HG03175 (cell line): ENCODE data around the gene RSPO3.
"Not testable (repeated sequence)": the region's sequence is repeated elsewhere in the genome, so short reads cannot be mapped to it uniquely, and the experiment has no call there.

Source experiments
- ATAC-seq: cut with Tn5 transposase; IDR thresholded peaks from one replicate; pipeline ENCODE4 v1.9.1; 2021; ENCODE audit warnings: mild to moderate bottlenecking, moderate library complexity; ENCODE audit not compliant: unreplicated experiment

Gene RSPO3, protein sequence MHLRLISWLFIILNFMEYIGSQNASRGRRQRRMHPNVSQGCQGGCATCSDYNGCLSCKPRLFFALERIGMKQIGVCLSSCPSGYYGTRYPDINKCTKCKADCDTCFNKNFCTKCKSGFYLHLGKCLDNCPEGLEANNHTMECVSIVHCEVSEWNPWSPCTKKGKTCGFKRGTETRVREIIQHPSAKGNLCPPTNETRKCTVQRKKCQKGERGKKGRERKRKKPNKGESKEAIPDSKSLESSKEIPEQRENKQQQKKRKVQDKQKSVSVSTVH

DNA sequence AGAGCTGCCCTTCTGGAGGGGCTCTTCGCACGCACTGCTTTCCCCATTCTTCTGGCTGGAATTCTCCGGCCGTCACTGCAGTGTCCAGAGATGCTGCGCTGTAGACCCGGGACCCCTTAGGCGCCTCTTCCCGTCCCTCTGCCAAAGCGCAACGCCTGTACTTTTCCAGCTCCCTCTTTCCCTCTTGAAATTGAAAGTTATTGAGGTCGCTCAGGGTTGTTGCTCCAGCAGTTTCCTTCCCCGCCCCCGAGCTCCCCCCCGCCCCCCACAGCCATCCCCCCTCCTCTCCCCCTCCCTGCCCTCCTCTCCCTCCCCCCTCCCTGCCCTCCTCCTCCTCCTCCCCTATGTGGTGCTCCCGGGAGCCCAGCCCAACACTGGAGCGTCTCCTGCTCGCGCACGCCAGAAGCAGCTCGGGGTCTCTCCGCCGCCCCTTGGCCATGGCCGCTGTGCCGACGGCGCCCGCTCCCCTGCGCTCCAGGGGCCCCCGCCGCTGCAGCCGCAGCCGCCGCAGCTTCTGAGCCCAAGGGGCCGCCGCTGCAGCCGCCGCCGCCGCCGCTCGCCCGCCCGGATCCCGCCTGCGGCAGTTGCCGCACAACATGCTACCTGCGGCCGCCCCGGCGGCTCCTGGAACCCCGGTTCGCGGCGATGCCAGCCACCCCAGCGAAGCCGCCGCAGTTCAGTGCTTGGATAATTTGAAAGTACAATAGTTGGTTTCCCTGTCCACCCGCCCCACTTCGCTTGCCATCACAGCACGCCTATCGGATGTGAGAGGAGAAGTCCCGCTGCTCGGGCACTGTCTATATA is at the start of gene RSPO3:
Gene RSPO3, plus strand, starts transcription at position 374 of the 804 bp plus-strand sequence. CDS start 522 bp downstream, outside the sequence.
- ATAC-seq: peak; percentile 29

DNA sequence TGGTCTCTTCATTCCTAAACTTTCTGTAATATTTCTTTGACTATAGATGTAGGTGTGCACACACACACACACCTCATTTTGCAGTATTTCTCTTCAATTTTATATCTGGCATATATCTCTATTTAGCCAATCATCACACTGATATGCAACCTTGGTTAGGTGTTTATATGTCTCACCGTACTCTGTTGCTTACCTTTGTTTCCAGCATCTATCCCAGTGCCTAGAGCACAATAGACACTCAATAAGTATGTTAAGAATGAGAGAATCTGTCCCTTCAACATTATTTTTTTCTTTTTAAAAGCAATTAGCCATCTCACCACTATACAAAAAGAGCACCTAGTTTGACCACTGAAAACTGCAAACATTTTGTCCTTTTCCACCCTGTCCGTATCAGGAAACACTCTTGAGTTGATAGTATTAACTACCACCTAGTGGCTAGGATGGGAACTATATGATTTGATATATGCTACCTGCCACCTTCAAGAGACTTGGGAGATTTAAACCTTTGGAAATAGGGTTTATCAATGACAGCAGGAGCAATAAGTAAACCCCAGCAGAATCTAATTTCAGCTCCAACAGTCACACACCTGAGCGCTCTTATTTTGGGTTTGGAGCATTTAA is 48.7 kb upstream of the RSPO3 start:
- ATAC-seq: peak; percentile 48

DNA sequence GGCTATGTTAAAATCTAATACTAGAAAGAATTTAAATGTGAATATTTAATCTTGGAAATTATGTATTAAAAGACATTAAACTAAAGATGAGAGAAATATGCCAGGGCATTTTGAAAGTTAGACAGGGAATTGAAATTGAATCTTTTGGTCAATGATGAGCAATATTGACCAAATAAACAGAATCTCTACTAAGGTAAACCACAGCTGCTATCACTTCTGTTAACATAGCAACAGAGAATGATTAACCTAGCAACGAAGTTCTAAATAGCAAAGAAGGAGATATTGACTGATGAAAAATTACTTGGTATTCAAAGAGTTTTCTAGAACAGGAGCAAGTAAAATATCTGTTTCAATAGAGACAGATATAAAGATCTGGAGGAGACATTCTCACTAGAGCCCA is 45.2 kb upstream of the RSPO3 start:
- peak; percentile 85 for ATAC-seq

DNA sequence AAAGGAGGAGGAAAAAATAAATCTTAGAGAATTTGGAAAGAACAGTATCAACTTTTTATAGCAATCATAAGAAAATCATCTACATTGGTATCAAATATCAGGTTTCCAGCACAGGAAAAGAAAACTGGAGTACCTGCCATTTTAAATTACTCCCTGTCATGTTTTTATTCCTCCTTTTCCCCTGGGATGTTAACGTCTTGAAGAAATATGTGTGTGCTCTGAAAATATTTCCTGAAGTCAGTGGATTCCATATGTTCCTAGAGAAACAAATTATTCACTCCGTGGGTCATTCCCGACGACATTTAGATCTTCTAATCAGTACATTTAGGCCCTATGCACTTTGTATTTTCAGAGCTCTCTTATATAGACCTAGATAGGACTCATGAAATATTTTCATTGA is 42.0 kb upstream of the RSPO3 start:
- ATAC-seq: no peak

DNA sequence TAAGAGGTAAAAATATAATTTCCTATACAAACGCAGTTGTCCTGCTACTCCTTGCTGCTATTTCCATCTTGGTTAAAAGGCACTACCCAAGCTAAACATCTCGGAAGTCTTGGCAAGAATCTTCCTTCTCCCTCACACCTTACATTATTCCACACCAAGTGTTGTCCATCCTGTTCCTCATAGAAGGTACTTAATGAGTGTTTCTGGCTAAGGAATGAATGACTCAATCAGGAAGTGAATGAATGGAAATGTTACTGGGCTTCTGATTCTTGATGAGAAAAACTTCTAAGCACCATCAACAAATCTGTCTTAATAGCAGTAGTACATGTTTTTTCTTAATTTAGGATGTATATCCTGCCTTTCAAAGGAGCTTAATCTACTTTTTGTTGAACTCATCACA is 40.6 kb upstream of the RSPO3 start:
- no peak for ATAC-seq

DNA sequence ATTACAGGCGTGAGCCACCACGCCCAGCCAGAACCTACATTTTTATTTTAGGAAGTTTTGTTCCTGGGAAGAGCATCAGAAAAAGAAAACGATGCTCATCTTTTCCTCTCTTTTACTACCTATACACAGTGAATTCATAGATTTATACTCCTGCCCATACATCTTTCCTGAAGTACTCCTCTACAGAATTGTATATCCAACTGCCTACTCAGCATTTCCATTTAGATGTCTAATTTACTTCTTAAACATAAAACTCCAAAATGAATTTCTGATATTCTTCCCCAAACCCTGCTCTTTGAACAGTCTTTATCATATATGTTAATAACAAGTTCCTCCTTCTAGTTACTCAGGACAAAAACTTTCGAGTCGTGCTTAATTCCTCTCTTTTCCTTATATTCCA is 39.8 kb upstream of the RSPO3 start:
- no peak for ATAC-seq

DNA sequence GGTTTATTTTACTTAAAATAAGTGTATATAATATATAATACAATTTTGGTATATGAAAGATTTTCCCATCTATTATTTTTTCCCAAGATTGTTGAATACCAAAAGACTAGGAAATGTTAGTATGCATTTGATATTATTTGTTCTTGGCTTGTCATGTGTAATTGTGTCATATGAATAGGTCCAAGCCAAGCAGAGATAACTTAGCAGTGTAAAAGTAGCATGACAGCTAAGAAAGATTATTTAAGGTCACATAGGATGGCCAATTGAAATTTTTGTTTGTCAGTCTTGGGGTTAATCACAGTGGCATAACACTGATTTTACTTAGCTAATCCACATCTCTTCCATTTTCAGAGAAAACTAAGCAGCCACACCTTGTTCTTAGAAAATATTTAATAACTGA is 38.8 kb upstream of the RSPO3 start:
- no peak for ATAC-seq

DNA sequence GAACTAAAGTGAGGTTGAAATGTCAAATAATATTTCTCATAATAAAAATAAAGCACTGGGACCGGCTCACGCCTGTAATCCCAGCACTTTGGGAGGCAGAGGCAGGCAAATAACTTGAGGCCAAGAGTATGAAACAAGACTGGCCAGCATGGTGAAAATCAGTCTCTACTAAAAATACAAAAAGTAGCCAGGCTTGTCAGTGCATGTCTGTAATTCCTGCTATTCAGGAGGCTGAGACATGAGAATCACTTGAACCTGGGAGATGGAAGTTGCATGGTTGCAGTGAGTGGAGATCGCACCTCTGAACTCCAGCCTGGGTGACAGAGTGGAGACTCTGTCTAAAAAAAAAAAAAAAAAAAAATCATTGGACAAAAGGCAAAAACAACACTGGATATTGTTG is 38.4 kb upstream of the RSPO3 start:
- no peak for ATAC-seq

DNA sequence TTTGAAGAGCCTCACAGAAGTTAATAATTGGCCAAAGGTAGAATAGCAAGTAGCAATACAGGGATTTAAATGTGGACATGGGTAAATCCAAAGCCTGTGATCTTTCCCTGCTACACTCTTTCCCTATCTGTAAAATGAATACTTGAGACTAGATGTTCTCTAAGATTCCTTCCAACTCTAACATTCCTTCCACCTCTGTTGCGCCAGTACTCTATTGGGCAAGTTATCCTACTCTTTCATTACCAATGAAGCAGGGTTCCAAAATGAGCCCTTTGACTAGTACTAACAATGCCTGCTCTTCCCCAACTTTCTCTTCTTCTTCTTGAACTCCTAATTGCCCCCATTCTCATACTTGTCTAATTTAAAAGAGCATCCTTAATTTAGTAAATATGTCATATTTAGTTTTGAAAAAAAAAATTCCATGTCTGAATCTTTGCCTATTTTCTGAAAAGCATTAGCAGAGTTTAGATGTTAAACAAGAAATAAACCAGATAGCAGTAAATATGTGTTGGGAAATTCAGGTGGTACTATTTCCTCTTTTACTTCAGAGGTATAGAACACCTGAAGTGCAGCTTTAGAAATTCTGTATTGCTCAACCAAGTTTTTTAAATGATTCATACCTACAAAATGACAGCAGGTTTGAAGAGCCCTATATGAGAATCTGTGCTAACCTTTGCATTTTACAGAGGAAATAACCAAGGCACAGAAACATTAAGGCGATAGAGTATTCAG is 35.1 kb upstream of the RSPO3 start:
- no peak for ATAC-seq

DNA sequence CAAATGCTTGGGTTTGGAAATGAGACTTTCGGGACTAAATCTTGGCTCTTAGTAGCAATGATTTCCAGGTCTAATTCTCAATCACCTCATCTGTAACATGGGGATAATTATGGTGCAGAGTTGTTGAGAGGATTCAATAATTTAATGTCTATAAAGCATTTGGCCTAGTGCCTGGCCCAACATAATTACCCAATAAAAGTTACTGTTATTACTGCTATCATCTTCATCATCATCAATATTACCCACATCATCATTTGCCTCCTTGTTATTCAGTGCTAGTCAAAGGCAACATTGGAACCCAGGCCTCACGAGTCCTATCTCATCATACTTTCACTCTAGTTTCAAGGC is 34.5 kb upstream of the RSPO3 start:
- ATAC-seq: no peak

DNA sequence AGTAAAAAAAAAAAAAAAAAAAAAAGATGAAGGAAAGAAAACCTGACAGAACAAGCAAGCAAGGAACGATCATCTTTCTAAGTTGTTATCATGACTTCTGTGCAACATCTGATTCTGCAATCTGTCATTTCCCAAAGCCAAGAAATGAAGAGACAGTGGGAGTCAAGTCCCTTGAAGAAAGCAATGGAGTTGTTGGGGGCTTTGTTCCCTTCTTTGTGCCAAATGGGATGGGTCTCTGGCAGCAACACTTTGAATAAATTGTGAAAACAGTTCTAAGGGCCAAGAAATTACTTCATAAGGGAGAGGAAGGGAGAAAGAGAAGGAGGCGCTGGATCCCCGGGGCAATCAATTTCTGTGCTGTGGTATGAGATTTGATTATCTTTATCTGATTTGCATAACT is 33.3 kb upstream of the RSPO3 start:
- ATAC-seq: no peak

DNA sequence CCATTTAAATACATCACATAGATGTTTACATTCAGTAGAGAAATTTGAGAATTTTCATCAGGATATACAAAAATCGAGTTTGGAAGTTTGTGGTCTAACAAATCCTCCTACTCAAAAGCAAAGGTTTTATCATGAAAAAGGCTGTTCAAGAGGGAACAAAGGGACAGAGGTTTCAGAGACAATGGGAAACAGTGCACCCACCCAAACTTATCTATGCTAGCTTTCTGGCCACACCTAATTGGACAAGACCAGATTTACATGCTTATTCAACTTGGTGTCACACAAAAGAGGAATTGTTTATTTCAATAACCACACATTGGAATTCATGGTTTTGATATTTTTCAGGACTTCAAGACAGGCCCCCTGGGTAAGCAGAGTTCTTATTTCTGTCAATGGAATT is 28.4 kb upstream of the RSPO3 start:
- no peak for ATAC-seq

DNA sequence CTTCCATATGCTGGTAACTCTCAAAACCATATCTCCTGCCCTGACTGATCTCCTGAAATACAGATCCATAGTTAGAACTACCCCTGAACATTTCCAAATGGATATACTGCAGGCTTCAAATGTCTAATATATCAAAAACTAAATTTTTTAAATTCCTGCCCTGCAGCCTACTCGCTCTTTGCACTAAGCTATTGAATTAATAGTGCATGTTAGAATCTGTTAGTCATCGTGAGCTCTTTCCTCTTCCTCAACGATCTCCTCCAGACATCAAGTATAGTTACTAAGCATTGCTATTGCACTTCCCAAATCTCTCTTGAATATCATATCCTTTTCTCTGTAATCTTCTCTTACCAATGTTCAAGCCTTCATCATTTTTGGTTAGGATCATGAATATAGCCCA is 26.0 kb upstream of the RSPO3 start:
- ATAC-seq: no peak

DNA sequence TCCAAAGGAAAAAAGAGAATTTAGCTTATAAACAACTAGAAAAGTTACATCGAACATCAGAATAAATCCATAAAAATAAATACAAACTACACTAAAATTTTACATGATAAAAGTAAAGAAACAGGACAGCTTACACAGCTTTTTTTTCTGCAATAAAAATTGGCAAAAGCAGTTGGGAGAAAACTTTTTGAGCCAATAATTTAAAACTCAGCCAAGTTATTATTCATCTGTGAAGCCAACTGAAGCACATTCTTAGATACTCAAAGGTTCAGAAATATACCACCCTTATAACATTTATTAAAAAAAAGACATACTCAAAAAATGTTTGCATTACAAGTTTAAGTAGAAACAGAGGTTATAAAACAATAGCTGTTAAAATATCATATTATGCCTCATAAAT is 23.7 kb upstream of the RSPO3 start:
- ATAC-seq: no peak

DNA sequence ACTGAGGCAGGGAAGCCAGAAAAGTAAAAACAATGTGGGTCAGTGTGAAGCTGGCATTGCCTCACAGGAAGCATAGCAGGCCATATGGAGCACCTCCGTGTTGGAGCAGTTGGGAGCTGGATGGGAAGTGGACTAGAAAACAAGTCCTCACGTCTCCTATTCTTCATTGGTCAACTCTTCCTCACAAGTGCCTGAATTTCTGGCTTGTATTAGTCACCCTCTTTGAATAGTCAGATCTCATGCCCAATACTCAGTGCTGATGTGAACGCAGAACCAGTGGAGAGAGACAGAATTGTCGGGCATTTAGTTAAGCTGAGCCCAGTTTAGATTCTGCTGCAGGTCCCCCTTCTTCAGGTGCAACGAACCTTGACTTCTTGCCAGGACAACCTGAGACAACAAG is 22.3 kb upstream of the RSPO3 start:
- ATAC-seq: no peak

DNA sequence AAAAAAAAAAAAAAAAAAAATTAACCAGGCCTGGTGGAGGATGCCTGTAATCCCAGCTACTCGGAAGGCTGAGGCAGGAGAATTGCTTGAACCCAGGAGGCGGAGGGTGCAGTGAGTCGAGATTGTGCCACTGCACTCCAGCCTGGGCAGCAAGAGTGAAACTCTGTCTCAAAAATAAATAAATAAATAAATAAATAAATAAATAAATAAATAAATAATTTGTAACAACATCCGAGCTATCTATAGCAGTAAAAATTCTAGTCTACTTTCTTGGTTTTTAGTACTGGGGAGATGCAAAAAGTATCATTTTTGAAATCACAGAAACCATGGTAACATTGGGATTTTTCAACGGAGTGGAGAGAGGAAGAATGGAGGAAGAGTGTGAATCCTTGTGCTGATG is 21.0 kb upstream of the RSPO3 start:
- not testable (repeated sequence) for ATAC-seq

DNA sequence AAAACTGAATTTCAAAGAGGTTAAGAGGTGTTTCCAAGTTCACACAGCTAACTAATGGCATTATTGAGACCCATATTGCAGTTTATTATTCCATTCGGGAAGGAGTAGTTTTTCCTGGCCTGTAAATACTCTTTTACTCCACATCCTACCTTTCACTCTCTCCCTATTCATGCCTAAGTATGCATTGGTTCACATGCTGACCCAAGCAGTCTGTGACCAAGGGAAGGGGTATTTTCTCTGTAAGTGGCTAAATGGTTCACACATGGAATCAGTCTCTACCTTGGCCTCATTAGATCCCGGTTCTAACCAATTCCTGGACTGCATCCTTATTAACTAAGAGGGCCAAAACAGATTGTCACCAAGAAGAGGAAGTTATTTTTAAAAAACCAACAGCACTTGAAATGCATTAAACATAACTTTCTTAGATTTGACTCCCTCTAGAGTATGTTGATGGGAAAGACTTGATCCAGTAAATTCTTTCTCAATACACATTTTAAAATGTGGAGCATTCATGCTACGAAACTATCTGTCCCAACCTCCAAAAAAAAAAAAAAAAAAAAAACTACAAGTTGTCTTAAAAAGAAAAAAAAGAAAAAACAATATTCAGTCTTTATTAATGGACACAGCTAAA is 17.8 kb upstream of the RSPO3 start:
- ATAC-seq: no peak

DNA sequence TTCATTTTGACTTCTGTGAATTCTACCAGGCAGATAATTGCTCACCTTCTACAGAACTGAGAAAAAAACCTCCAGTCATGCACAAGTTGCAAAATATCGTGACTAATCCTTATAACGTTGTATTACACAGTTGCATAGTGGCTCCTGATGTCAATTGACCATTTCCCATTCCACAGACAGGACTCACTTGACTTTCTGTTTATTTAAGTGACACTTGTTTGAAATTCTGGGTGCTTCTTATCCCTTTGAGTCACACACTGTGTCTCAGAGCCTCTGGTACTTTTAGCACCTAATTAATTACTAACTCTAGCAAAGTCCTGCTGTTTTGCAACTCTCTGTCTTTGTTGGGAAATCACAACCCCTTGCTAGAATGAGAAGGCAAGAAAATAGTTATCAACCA is 16.2 kb upstream of the RSPO3 start:
- ATAC-seq: no peak

DNA sequence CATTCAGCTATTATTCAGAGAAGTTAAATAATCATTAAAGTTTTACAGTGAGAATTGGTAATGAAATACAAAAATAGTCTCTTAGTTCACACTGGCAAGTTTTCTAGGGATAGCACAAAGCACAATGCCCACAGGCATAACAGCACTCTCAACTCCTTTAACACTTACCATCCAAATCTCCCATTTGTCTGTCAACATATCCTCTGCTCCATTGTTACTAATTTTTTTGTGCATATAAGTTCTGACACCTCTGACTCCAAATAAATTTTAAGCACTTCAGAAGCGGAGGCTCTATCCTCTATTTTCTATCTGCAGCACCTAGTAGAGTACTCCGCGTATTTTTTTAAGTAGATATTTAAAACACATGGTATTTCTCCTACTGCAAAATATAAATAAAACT is 15.6 kb upstream of the RSPO3 start:
- ATAC-seq: no peak

DNA sequence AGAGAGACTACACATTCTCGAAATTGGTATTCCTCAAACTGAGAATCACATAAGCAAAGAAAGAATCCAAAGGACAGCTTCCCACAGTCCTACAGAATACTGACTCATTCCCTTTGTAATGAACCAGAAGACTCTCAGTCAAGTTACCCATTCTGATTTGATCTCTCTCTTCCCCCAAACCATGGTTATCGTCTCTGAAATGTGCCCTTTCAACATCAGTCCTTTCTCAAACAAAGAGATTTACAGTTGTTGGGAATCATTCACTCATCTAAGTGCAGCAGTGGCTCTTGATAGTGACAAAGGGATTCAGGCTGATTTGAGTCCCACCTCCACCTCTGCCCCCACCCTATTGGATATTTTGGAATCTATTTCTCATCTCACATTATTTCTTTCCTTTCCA is 15.0 kb upstream of the RSPO3 start:
- ATAC-seq: no peak

DNA sequence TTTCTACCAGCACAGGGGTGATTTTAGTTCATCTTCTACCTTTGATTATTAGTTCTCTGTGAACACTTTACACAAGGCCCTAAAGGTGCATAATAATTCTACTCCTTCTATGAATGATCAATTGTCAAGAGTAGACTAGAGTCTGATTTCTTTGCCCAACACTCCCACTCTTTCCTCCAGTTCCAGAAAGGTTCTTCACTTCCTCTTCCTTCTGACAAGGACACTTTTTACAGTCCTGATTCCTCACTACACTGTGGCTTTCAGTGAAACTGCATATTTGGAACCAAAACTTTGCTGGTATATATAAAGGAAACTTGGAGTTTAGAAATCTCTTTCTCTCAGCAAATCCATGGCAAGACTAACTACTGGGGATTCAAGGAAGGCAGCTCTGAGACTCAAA is 10.6 kb upstream of the RSPO3 start:
- ATAC-seq: no peak
